Fibroblast of gingiva (primary cell): ENCODE results near the gene SDSL.

Experiments
- DNase-seq: peaks from one replicate; pipeline ENCODE4 v3.0.0-alpha.2; 2011; ENCODE audit warnings: low read depth

Gene SDSL

GRCh38 chr12:113449299-113449698 is 27.1 kb downstream of the SDSL start:
- DNase-seq: no peak

GRCh38 chr12:113449839-113450238 is 27.7 kb downstream of the SDSL start:
- DNase-seq: no peak

GRCh38 chr12:113452458-113452857 is 30.3 kb downstream of the SDSL start:
- no peak for DNase-seq

GRCh38 chr12:113453330-113453729 is 31.1 kb downstream of the SDSL start:
- no peak for DNase-seq

GRCh38 chr12:113456199-113456598 is 34.0 kb downstream of the SDSL start:
- DNase-seq: no peak

- no peak for DNase-seq
These were observed 34.6 kb downstream of the SDSL start for GRCh38 chr12:113456761-113457160.

GRCh38 chr12:113457185-113457584 is 35.0 kb downstream of the SDSL start:
- DNase-seq: no peak

GRCh38 chr12:113457710-113458109 is 35.5 kb downstream of the SDSL start:
- DNase-seq: no peak

- no peak for DNase-seq
These were observed 37.8 kb downstream of the SDSL start for GRCh38 chr12:113459981-113460380.

- no peak for DNase-seq
These were observed 39.5 kb downstream of the SDSL start for GRCh38 chr12:113461666-113462065.

- DNase-seq: peak; percentile 62
These were observed 40.1 kb downstream of the SDSL start for GRCh38 chr12:113462117-113462774.

- no peak for DNase-seq
These were observed 41.0 kb downstream of the SDSL start for GRCh38 chr12:113462998-113463745.

- no peak for DNase-seq
These were observed 41.7 kb downstream of the SDSL start for GRCh38 chr12:113463746-113464451.

- DNase-seq: no peak
These were observed 42.2 kb downstream of the SDSL start for GRCh38 chr12:113464452-113464775.

- DNase-seq: no peak
These were observed 42.9 kb downstream of the SDSL start for GRCh38 chr12:113464852-113465719.

- no peak for DNase-seq
These were observed 43.8 kb downstream of the SDSL start for GRCh38 chr12:113465808-113466453.

GRCh38 chr12:113466454-113467141 is 44.4 kb downstream of the SDSL start:
- no peak for DNase-seq

- DNase-seq: no peak
These were observed 44.9 kb downstream of the SDSL start for GRCh38 chr12:113467142-113467501.

- no peak for DNase-seq
These were observed 45.6 kb downstream of the SDSL start for GRCh38 chr12:113467502-113468364.
